PFSK-1 (cell line): Measurements from ENCODE around the gene TMEM171.

ENCODE experiments used
- FOXP2 ChIP-seq: optimal IDR thresholded peaks from 2 replicates; pipeline ENCODE3; 2011; ENCODE audit warnings: borderline replicate concordance, control low read depth, inconsistent platforms; ENCODE audit not compliant: insufficient read depth; ENCODE audit errors: extremely low read length, extremely low read depth
- POLR2AphosphoS5 ChIP-seq: IDR thresholded peaks from 2 replicates; pipeline ENCODE4 v1.6.1; 2012; ENCODE audit warnings: low read depth, mild to moderate bottlenecking, control low read depth, low read length, moderate library complexity
- REST ChIP-seq, 2 experiments: IDR thresholded peaks; 2 replicates each; pipeline versions ENCODE4 v1.6.1 to v1.8.0; 2011 to 2012; ENCODE audit warnings: low read depth in 2 of 2, low read length in 2 of 2, control low read depth in 1 of 2, inconsistent platforms in 1 of 2, mild to moderate bottlenecking in 1 of 2, moderate library complexity in 1 of 2; ENCODE audit not compliant: insufficient read depth in 1 of 2
- SIN3A ChIP-seq: IDR thresholded peaks from 2 replicates; pipeline ENCODE4 v1.6.1; 2012; ENCODE audit warnings: mild to moderate bottlenecking, low read length, moderate library complexity, borderline replicate concordance; ENCODE audit not compliant: insufficient read depth
- TAF1 ChIP-seq: IDR thresholded peaks from 2 replicates; pipeline ENCODE4 v1.6.1; 2012; ENCODE audit warnings: low read length, control low read depth, borderline replicate concordance; ENCODE audit not compliant: insufficient read depth

TMEM171 gene

GRCh38 chr5:73150876-73151275 is 30.5 kb downstream of the TMEM171 start:
- TF ChIP-seq TAF1, result no peak
- TF ChIP-seq POLR2AphosphoS5, result no peak
- no peak for TF ChIP-seq REST (IDR thresholded peaks at IDR 0.05; ENCODE audit: insufficient read depth in 1 of 2, low read depth in 2 of 2, low read length in 2 of 2)

GRCh38 chr5:73151766-73152410 is 31.5 kb downstream of the TMEM171 start:
- TF ChIP-seq POLR2AphosphoS5 (no peak), TAF1 (no peak), FOXP2 (no peak), REST (IDR thresholded peaks at IDR 0.05; ENCODE audit: insufficient read depth in 1 of 2, low read depth in 2 of 2, low read length in 2 of 2) (no peak), SIN3A (no peak)

- TF ChIP-seq FOXP2 (no peak), POLR2AphosphoS5 (no peak), TAF1 (no peak), REST (IDR thresholded peaks at IDR 0.05; ENCODE audit: insufficient read depth in 1 of 2, low read depth in 2 of 2, low read length in 2 of 2) (no peak), SIN3A (no peak)
Observed at GRCh38 chr5:73152411-73153388, 32.3 kb downstream of the TMEM171 start.

- TF ChIP-seq FOXP2 (no peak), TAF1 (no peak), REST (IDR thresholded peaks at IDR 0.05; ENCODE audit: insufficient read depth in 1 of 2, low read depth in 2 of 2, low read length in 2 of 2) (no peak)
Observed at GRCh38 chr5:73153513-73153912, 33.1 kb downstream of the TMEM171 start.
